COLO829 (cell line): ENCODE results near the gene SCFD2.
"Not testable (repeated sequence)": the region's sequence is repeated elsewhere in the genome, so short reads cannot be mapped to it uniquely, and the experiment has no call there.

ENCODE experiments used
- DNase-seq: peaks from one replicate; pipeline ENCODE4 v3.0.0; 2012; ENCODE audit warnings: low spot score

SCFD2 gene

DNA sequence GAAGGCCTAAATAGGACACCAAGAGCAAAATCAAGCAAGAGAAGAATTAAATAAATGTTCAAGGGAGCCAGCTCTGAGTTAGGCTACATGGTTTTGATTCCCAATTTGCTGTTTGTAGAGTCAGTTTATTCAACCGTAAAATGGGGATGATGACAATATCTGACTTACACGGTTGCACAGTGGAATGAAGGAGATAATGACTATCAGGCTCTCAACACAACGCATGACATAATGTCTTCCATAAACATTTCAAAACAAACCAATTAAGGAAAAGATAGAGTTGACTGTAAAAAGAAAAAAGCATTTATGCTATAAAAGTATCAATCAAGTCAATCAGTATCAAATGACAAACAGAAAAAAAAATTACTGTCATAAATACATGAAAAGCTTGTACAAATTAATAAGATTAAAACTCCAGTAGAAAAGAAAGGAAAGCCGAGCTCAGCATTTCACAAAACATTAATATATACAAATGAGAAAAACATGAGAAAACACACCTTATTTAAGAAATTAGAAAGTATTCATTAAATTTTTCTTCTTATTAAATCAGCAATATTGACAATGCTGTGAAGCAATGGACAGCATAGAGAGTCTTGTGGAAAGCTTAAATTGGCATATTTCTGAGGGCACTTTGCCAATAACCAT, 179.0 kb downstream of the SCFD2 start:
- no peak for DNase-seq

DNA sequence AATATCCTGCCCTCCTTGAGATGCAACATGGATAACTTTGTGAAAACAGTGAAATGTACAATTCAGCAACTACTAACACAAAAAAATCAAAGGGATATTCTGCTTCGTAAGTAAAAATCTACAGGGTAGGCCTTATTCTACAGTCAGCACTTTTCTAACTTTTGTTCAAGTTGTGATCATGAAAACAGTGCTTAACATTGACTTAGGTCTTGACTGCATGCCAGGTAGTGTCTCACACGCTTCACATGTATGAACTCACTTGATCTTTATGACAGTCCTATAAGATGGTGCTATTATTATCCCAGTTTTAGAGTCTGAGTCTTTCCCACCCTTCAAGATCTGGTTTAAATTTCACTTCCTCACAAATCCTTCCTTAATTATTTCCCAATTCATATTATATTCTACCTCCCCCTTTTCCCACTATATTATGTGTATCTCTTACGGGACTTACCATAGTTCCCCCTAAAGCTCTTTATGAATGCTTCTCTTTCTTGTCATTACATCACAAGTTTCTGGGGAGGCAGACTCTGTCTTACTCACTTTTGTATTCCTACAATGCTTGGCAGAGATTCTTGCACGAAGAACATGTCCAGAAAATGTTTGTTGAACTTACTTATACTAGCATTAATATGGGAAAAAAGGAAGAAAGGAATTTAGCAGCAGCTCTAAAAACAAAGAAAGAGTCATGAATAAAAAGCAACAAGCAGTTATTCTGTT, 179.8 kb downstream of the SCFD2 start:
- peak; percentile 57 for DNase-seq

DNA sequence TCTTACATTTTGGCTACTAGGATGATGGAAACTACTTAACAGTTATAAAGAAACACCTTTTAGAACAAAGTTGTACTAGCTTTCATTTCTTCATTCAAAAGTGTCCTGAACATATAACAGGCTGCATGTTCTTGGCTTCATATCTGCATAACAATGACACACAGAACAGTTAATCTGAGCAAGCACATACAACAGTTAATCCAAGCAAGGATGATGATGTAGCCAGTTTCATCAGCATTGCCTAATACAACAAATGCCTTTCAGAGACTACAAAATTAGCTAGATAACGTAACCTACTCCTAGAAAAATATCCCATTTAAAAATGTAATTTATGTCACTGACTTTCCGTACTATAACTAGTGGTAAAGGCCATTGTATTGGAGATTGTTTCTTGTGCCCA, 182.1 kb downstream of the SCFD2 start:
- DNase-seq, result no peak

DNA sequence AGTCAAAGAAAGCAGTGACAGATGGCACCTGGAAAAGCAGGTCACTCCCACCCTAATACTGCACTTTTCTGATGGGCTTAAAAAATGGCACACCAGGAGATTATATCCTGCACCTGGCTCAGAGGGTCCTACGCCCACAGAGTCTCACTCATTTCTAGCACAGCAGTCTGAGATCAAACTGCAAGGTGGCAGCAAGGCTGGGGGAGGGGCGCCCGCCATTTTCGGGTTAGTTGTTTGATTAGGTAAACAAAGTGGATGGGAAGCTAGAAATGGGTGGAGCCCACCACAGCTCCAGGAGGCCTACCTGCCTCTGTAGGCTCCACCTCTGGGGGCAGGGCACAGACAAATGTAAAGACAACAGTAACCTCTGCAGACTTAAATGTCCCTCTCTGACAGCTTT, 188.1 kb downstream of the SCFD2 start:
- DNase-seq, result not testable (repeated sequence)

DNA sequence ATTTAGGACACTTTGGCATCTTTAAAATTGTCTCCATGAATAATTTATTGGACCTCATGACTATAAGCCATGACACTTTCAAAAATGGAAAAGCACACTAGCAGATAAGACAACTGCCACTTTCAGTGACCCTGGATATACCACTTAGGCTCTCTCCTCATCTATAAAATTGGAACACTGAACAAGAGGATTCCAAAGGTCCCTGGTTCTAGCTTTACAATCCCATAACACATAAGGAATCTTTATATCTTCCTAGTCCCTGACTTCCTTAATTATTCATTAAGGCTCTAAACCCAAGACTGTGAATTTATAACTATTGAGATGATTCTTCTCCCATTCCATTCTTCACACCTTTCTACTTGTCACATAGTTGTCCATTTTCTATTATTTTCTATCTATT, 190.2 kb downstream of the SCFD2 start:
- no peak for DNase-seq

DNA sequence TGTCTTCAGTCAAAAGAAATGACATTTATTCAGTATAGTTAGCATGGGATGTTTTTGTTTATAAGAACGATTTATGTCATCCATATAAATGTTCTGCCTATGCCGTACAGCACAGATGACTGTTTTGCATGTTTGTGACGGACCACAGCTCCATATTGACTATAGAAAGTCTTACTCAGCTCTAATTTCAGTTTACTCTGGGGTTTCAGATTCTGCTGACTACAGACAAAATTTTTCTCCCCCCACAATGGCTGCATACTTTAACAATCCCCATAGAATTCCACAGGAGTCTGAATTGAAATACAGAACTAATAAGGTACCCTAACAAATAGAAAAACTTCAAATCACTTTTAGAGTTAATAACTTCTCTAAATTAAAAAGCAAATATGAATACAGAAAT, 191.0 kb downstream of the SCFD2 start:
- DNase-seq, result no peak

DNA sequence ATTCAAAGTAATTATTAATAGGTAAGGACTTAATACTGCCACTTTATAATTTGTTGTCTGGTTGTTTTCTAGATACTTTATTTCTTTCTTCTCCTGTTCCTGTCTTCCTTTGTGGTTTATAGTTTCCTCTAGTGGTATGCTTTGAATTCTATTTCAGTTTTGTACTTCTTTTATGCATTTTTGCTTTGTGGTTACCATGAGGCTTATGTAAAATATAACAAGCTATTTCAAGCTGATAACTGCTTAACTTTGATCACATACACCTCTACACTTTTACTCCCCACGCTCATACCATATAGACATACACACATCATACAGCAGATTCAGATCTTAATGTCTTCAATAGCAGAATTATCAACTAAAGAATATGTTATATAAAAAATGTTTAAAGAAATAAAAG, 192.3 kb downstream of the SCFD2 start:
- DNase-seq, result no peak

DNA sequence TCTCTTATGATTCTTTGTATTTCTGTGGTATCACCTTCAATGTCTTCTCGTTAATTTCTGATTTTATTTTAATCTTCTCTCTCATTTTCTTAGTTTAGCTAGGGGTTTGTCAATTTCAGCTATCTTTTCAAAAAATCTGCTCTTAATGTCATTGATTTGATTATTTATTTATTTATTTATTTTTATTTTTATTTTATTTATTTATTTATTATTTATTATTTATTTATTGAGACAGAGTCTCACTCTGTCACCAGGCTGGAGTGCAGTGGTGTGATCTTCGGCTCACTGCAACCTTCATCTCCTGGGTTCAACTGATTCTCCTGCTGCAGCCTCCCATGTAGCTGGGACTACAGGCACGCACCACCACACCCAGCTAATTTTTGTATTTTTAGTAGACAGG, 194.1 kb downstream of the SCFD2 start:
- no peak for DNase-seq

DNA sequence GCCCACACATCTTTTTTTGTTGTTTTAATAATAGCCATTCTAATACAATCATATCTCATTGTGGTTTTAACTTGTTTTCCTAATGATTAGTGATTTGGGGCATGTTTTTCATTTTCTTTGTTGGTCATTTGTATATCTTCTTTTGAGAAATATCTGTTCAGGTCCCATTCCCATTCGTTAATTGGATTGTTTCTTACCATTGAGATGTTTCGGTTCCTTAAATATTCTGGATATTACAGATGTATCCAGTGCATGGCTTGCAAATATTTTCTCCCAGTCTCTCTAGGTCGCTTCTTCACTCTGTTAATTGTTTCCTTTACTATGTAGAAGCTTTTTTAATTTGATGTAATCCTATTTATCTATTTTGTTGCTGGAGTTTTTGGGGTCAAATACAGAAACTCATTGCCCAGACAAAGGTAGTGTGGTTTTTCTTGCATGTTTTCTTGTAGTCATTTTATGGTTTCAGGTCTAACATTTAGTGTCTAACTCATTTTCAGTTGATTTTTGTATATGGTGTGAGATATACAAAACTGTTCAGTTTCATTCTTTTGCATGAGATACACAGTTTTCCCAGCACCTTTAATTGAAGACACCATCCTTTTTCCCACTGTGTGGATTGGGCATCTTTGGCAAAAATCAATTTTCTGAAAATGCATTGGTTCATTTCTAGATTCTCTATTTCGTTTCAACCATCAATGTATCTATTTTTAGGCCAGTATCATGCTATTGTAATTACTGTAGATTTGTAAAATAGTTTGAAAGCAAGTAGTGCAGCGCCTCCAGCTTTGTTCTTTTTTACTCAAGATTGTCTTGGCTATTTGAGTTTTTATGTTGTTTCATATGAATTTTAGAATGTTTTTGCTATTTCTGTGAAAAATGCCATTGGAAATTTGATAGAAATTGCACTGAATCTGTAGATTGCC, 195.9 kb downstream of the SCFD2 start:
- no peak for DNase-seq

DNA sequence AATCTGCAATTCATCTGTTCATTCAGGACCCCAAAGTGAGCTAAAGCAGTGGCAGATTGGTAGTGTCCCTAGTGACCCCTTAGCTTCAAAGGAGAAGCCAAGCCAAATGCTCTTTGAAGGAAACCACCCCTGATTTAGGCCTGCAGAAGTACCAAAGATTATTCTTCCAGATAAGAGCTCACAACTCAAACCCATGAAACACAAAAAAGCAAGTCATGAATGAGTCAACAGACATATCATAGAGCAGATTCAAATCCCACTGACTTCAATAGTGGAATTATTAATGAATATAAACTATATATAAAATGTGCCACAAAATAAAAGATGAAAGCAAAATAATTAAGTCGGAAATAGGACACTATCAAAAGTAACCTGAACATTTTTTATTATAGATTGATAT, 197.6 kb downstream of the SCFD2 start:
- no peak for DNase-seq

DNA sequence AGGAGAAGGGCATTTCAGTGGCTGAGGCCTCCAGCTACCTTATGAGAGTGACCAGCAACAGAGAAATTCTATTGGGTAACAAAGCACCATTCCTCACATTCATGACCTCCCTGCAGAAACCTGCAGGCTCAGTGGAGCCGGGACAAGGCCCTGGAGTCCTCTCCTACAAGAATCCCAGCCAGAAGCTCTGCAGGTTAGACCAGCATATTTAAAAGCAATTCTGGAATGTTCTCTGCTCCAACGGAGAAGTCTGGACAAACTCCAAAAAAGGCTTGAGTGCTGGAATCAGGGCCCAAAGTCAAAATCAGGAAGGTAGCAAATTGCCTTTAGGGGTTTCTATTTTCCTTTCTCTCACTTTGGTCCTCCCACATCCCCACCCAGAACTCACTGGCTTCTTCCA, 202.9 kb downstream of the SCFD2 start:
- DNase-seq, result no peak

DNA sequence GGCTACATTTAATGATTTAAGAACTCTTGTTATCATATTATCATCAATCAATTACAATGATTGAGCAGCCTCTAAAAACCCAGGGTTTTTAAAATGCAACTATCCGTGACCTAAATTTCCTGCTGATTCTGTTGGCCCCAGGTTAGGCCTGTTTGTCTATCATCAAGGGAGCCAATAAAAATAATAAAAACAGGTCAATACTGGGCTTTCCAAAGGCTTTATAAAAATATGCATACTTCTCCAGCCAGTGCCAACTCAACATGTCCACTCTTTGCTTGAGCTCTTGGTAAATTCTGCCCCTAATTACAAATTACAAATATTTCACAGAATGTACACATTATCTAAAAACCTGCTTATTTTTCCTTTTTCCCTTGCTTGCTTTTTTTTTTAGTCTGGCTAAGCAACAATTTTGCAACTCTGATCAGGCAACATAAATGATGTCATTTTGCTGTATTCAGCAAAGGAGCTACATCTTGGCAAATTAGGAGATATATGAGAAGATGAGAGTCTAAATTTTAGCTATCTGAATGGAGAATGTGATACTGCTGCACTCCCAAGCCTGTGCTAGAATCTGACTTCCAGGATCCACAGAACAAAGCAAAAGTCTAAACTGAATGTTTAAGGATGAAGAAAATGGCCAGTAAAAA, 204.0 kb downstream of the SCFD2 start:
- no peak for DNase-seq

DNA sequence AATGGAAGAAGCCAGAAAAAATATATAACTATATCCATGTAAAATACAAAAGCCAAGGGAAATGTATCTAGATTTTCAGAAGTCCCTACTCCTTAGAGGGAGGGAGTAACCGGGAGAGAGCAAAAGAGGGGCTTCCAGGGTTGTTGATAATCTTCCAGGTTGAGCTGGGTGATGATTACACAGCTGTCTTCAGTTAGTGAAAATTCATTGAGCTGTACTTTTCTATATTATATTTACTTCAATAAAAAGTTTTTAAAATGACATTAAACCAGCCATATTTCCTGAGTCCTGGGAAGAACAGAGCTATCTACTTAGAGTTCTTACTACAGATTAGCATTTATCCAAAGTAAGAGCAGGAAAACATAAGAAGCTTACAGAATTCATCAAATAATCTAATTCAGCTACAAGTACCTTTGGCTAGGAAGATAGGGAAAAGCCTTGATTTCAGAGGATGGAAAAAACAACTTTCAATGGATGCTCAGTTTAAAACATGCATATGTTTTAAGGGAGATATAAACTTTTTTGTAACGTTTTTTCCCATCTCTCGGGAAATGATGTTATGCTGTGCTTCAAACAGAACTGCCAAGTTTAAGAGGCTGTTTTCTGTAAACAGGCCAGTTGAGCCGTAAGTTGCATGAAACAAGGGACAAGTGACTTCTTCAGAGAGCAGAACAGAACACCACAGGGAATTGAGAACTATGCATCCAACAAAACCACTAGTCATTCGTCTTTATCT, 204.6 kb downstream of the SCFD2 start:
- no peak for DNase-seq

DNA sequence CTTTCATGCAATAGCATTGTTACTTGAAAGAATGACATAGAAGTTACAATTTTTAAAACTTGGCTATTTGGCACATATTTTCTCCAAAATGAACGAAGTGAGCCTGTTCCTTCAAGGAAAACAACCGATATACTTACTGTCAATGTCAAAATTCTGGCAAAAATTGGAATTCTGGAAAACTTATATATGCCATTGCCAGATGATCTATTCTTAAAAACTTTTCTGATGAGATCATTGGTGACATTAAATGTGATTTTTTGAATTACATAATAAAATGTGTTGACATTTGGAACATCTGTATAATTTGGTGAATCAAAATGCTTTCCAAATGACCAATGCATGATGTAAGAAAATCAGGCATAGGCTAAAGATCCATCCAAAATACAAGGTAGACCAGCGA, 209.0 kb downstream of the SCFD2 start:
- no peak for DNase-seq

DNA sequence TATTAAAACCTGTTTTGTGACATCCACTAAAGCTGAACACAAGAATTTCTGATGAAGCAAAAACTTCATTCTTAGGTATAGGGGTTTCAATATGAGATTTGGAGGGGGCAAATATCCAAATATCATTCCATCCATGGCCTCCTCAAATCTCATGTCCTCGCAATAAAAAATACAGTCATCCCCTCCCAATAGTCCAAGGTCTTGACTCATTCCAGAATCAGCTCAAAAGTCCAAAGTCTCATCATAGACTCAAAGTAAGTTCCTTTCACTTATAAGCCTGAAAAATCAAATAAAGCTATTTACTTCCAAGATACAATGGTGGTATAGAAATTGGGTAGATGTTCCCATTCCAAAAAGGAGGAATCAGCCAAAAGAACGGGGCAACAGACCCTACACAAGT, 213.4 kb downstream of the SCFD2 start:
- DNase-seq, result no peak

DNA sequence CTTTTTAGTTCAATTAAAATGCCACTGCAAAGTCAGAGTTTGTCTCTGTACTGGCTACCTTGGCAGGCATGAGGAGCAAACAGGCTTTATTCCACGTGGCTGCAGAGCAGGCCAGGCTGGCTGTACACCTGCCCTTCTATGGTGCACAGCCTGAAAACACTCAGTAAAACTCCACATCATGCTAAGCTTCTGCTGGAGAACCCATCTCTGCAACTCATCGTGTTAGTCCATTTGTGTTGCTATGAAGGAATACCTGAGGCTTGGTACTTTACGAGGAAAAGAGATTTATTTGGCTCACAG, 214.4 kb downstream of the SCFD2 start:
- DNase-seq, result no peak

DNA sequence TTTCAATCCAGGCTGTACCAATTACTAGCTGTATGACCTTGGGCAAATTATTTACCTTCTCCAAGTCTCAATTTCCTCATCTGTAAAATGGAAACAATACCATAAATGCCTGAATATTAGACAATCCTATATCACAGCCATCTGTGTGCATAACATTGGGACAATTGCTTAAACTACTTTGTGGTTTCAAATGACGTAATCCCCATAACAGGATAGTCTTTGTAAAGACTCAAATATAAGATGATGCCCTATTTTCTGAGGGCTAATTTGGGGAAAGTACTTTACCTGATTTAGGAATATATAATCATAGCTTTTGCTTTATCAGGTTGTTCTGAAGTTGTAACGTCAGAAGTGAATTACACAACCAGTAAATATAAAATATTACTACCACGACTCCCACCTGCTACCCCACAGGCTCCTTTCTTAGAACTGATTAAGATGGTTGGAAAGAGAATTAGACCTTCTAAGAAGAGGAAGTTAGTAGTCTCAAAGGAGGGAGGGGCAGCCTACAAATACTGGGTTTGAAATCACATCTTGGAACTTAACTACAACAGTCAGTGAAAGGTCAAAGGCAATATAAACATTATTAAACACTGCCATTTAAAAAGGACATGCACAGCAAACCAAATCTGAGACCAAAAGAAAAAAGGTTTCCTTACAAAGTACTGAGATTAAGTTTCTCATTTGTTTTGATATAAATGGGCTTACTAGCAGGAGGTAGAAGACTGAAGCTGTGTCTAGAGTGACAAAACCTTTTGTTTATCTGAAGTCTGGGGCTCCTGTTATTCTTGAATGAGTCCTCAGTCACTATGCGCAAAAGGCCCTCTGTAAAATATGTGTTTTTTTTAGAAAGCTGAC, 215.0 kb downstream of the SCFD2 start:
- DNase-seq, result peak; percentile 14

DNA sequence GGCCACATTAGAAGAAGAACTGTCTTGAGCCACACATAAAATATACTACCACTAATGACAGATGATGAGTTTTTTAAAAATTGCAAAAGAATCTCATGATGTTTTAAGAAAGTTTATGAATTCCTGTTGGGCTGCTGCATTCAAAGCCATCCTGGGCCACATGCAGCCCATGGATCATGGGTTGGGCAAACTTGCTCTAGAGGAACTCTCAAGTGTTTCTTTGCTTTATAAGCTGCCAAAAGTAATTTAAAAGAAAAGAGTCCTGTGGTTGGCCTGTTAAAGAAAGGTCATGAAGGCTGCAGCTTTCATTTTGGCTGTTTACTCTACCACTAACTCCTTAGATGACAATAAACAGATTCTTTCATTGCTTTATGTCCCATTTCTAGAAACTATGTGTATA, 218.2 kb downstream of the SCFD2 start:
- DNase-seq, result no peak

DNA sequence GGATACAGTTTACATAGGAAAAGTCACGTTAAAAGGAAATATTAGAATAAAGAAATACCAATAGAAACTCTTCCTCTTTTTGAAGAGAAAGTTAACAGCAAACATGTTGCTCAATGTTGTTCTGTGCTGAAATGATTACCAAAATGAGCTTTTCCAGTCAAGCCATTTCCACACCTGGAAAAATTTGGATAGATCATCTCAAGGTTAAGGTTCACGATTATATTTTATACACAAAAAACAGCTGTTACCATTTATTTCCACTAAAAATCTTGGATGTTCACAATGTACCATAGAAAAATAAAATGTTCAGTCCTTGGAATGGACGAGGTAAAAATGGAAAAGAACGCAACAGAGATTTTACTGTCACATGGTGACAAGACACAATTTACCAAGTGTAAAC, 218.7 kb downstream of the SCFD2 start:
- DNase-seq, result no peak

DNA sequence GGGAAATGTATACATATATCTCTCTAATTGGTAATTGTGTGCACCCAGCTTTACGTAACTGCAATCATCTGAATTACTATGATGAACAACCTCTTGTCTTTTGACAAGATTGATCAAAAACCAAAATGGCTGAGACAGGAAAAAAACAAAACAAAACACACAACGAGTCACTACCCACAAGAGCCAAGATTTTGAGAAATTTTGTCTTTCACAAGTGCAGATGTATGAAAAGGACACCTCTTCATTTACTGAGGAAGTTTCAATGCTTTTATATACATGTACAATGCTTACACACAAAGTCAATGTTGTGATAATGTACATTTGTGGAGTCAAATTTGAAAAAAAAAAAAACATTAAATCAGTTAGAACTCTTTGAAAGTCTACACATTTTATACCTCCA, 224.6 kb downstream of the SCFD2 start:
- DNase-seq, result no peak

DNA sequence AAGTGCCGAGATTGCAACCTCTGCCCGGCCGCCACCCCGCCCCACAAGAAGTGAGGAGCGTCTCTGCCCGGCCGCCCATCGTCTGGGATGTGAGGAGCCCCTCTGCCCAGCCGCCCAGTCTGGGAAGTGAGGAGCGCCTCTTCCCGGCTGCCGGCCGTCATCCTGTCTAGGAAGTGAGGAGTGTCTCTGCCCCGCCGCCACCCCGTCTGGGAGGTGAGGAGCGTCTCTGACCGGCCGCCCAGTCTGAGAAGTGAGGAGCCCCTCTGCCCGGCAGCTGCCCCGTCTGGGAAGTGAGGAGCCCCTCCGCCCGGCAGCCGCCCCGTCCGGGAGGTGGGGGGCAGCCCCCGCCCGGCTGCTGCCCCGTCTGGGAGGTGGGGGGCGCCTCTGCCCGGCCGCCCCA, 226.6 kb downstream of the SCFD2 start:
- not testable (repeated sequence) for DNase-seq
